NT2/D1 (cell line): Measurements from ENCODE around the gene OXGR1.

ENCODE experiments used
- SUZ12 ChIP-seq: IDR thresholded peaks from 2 replicates; pipeline ENCODE4 v1.6.1; 2011; ENCODE audit not compliant: insufficient read length, insufficient read depth; ENCODE audit errors: extremely low read depth
- YY1 ChIP-seq: IDR thresholded peaks from 2 replicates; pipeline ENCODE4 v1.6.1; 2011; ENCODE audit not compliant: insufficient read length, insufficient read depth
- ZNF274 ChIP-seq: IDR thresholded peaks from 2 replicates; pipeline ENCODE4 v1.6.1; 2011; ENCODE audit warnings: mild to moderate bottlenecking, low read depth, low read length

DNA sequence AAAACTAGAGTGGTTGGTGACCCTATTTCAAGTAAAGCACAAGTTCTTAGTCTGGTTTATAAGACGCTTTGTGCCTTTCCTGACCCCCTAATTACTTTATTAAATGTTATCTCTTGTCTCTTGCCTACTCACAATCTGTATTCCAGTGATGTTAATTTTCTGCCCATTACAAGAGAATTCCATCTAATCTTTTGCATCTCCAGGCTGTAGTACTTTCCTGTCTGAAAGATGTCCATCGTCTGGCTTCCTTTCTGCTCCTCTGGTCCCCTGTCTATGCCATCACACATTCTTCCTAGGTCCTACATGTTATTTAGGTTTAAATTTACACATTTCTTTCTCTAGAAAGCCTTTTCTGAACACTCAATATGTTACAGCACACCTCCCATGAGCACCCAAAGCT, 25.9 kb upstream of the OXGR1 start:
- TF ChIP-seq ZNF274 (no peak), YY1 (no peak), SUZ12 (no peak)
